GM21423 (cell line): ENCODE measurements around the gene RFX1.
A peak's percentile ranks its signal among the peaks of the same experiment; 100 is the strongest.
"Not testable (repeated sequence)": the region's sequence is repeated elsewhere in the genome, so short reads cannot be mapped to it uniquely, and the experiment has no call there.

Experiments used
- ATAC-seq: cut with Tn5 transposase; IDR thresholded peaks from one replicate; pipeline ENCODE4 v1.9.1; 2021; ENCODE audit warnings: mild to moderate bottlenecking, moderate library complexity; ENCODE audit not compliant: unreplicated experiment

RFX1 gene

DNA sequence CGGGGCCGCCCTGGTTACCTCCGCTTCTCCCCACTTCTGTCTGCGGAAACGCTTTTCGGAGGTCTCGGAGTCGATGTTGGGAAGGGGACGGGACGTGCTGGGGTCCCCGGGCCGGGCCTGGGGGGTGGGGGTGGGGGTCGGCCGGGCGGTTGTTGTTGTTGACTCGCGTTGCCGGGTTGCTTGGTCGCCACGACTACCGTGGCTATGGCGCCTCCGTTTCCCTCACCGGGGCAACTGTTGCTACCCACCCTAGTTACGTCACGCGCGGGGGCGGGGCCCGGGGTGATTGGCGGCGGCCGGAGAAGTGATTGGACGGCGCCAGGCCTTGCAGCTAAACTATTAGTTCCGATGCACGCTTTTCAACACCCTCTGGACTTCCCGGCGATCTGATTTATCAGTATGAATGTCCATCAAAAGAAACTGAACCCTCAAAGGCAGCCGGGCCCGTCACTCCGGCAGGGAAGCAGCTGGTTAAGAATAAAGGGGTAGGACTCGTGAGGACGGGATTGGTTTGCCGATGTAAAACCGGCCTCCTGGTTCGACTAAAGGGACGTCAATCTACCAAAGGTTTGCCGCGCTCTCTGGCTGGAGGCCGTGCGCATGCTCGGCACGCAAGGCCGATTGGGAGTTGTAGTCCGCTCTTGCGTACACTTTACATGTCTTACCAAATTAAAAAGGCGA is at the start of gene RFX1:
Gene RFX1, minus strand, starts transcription at position 236 of the 681 bp plus-strand sequence. CDS start 12,477 bp downstream, outside the sequence.
- peak; percentile 67 for ATAC-seq

- ATAC-seq = no peak
Observed at GRCh38 chr19:14055396-14055795, 49.3 kb upstream of the RFX1 start.

- no peak for ATAC-seq
Observed at GRCh38 chr19:14054721-14055120, 48.6 kb upstream of the RFX1 start.

DNA sequence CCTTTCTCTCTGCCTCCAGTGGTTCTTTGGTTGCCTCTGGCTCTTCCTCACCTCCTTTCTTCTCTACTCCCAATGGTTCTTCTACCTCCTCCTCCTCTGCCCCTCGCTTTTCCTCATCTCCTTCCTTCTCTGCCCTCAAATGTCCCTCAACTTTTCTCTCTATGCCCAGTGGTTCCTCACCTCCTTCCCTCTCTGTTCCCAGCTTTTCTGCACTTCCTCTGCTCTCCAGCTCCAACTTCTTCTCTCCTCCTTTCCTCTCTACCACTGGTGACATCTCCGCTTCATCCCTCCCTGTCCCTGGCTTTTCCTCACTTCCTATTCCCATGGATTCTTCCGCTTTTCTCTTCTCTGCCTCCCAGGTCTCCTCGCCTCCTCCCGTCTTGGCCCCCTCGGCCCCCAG is 48.0 kb upstream of the RFX1 start:
- ATAC-seq = no peak

- no peak for ATAC-seq
Observed at GRCh38 chr19:14053500-14053899, 47.4 kb upstream of the RFX1 start.

GRCh38 chr19:14053032-14053431 is 46.9 kb upstream of the RFX1 start:
- ATAC-seq = no peak

DNA sequence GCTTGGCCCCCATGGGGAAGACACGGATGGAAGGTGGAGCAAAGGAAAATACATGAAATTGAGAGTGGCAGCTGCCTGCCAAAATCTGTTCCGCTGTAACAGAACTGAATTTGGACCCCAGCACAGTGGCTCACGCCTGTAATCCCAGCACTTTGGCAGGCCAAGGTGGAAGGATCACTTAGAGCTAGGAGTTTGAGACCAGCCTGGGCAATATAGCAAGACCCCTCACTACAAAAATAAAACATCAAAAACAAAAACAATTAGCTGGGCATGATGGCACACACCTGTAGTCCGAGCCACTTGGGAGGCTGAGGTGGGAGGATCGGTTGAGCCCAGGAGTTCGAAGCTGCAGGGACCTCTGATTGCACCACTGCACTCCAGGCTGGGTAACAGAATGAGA is 46.4 kb upstream of the RFX1 start:
- no peak for ATAC-seq

GRCh38 chr19:14051980-14052379 is 45.9 kb upstream of the RFX1 start:
- no peak for ATAC-seq

DNA sequence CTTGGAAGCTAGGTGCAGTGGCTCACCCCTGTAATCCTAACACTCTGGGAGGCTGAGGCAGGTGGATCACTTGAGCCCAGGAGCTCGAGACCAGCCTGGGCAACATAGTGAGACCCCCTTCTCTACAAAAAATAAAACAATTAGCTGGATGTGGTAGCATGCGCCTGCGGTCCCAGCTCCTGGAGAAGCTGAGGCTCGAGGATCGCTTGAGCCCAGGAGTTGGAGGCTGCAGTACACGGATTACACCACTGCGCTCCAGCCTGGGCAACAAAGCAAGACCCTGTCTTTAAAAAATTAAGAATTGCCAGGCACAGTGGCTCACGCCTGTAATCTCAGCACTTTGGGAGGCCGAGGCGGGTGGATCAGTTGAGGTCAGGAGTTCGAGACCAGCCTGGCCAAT is 44.8 kb upstream of the RFX1 start:
- not testable (repeated sequence) for ATAC-seq

DNA sequence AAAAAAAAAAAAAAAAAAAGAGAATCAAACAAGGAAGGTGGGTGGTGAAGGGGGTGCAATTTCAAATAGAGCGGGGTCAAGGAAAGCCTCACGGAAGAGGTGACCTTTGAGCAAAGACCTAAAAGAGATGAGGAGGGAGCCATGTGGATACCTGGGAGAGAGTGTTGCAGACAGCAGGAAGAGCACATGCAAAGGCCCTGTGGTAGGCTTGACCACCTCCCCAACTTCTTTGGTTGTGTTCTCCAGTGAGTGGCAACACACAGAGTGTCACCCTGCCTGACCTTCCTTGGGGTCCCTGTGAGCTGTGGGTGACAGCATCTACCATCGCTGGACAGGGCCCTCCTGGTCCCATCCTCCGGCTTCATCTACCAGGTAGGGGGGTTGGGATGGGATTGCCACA is 44.4 kb upstream of the RFX1 start:
- ATAC-seq = no peak

GRCh38 chr19:14048443-14049153 is 42.5 kb upstream of the RFX1 start:
- no peak for ATAC-seq

DNA sequence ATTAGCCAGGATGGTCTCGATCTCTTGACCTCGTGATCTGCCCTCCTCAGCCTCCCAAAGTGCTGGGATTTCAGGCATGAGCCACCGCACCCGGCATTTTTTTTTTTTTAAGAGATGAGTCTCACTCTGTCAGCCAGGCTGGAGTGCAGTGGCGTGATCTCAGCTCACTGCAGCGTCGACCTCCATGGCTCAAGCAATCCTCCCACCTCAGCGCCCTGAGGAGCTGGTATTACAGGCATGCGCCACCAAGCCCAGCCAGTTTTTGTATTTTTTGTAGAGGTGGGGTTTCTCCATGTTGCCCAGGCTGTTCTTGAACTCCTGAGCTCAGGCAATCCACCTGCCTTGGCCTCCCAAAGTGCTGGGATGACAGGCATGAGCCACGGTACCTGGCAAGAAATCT is 41.7 kb upstream of the RFX1 start:
- ATAC-seq = not testable (repeated sequence)

DNA sequence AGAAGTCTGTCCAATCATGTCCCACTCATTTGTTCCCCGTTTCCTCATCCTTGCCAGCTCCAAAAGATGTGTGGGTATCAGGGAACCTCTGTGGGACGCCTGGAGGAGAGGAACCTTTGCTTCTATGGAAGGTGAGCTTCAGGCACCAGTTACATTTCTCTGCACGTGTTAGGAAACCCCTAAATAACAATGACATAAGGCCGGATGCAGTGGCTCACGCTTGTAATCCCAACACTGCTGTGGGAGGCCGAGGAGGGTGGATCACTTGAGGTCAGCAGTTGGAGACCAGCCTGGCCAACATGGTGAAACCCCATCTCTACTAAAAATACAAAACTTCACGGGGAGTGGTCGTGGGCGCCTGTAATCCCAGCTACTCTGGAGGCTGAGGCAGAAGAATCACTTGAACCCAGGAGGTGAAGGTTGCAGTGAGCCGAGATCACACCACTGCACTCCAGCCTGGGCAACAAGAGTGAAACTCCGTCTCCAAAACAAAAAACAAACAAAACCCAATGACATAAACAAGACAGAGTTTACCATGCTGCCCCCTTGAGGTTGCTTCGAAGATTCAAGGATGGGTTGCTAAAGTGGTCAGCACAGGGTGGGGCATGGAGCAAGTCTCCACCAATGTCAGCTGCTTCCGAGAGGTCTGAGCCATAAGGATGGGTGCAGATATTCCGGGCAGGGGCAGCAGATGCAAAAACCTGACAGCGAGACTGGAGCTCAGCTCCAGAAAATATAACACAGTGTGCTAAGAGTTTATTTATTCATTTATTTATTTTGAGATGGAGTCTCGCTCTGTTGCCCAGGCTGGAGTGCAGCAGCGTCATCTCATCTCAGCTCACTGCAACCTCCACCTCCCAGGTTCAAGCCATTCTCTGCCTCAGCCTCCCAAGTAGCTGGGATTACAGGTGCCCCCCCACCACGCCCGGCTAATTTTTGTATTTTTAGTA is 36.8 kb upstream of the RFX1 start:
- not testable (repeated sequence) for ATAC-seq

- ATAC-seq = no peak
Observed at GRCh38 chr19:14039181-14039580, 33.1 kb upstream of the RFX1 start.

DNA sequence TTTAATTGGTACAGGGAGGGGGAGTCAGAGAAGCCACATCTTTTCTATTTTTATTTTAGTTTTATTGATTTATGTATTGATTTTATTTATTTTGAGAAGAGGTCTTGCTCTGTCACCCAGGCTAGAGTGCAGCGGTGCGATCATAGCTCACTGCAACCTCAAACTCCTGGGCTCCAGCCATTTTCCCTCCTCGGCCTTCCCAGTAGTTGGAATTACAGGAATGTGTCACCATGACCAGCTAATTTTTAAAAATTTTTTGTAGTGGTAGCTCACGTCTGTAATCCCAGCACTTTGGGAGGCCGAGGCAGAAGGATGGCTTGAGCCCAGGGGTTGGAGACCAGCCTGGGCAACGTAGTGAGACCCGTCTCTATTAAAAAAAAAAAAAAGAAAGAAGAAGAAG is 29.6 kb upstream of the RFX1 start:
- no peak for ATAC-seq

GRCh38 chr19:14035159-14035558 is 29.0 kb upstream of the RFX1 start:
- ATAC-seq = not testable (repeated sequence)

DNA sequence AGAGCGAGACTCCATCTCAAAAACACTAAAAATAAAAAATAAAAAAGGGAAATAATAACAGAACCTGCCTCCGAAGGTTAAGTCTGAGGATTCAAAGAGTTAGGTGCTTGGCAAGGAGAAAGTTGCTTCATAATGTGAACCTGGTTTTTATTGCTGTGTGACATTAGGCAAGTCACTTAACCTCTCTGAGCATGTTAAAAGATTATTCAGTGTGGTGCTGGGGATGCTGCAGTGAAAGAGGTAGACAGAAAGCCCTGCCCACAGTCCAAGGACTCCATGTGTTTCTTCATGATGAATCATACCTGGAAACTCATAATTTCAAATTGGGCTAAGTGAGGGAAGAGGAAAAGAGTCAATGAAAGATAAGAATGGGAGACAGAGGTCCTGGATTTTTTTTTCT is 27.8 kb upstream of the RFX1 start:
- no peak for ATAC-seq

- ATAC-seq = peak; percentile 60
Observed at GRCh38 chr19:14031719-14032480, 25.8 kb upstream of the RFX1 start, which contains the start of gene IL27RA. IL27RA (plus strand) TSS chr19:14031762; CDS start chr19:14031873, 111 bp downstream.

- no peak for ATAC-seq
Observed at GRCh38 chr19:14030997-14031718, 25.0 kb upstream of the RFX1 start.

GRCh38 chr19:14028901-14029300 is 22.8 kb upstream of the RFX1 start:
- no peak for ATAC-seq
